IMR-90 (cell line): ENCODE data around the gene FNDC7.

Source experiments
- BHLHE40 ChIP-seq: fragments of 150-350 bp; IDR thresholded peaks from 2 replicates; pipeline ENCODE4 v1.6.1; 2016; ENCODE audit warnings: mild to moderate bottlenecking, low read depth, low read length
- CEBPB ChIP-seq: IDR thresholded peaks from 2 replicates; pipeline ENCODE4 v1.6.1; 2012; ENCODE audit warnings: low read depth, low read length, improper control_type of control experiment
- CHD1 ChIP-seq: IDR thresholded peaks from 2 replicates; pipeline ENCODE4 v1.6.1; 2012; ENCODE audit warnings: low read depth, low read length, improper control_type of control experiment
- MAZ ChIP-seq: IDR thresholded peaks from 2 replicates; pipeline ENCODE4 v1.6.1; 2012; ENCODE audit warnings: low read depth, mild to moderate bottlenecking, low read length, improper control_type of control experiment, moderate library complexity, borderline replicate concordance
- MXI1 ChIP-seq: IDR thresholded peaks from 2 replicates; pipeline ENCODE4 v1.6.1; 2012; ENCODE audit warnings: low read depth, mild to moderate bottlenecking, low read length, moderate library complexity, borderline replicate concordance
- POLR2A ChIP-seq: IDR thresholded peaks from 2 replicates; pipeline ENCODE4 v1.6.1; 2012; ENCODE audit warnings: mild to moderate bottlenecking, low read depth, low read length
- RAD21 ChIP-seq: IDR thresholded peaks from 2 replicates; pipeline ENCODE4 v1.6.1; 2012; ENCODE audit warnings: low read length, improper control_type of control experiment
- SMC3 ChIP-seq: fragments of 150-350 bp; IDR thresholded peaks from 2 replicates; pipeline ENCODE4 v1.6.1; 2016; ENCODE audit warnings: low read depth, mild to moderate bottlenecking, antibody characterized with exemption, low read length, moderate library complexity
- TF ChIP-seq, protein P1 (sequence below): conservative IDR thresholded peaks from 2 replicates; pipeline ENCODE4 v1.5.1; 2012; ENCODE audit warnings: mild to moderate bottlenecking, low read depth, low read length, improper control_type of control experiment
- TF ChIP-seq, protein P2 (sequence below): fragments of 150-350 bp; IDR thresholded peaks from 2 replicates; pipeline ENCODE4 v1.6.1; 2017; ENCODE audit warnings: mild to moderate bottlenecking, antibody characterized with exemption, low read length, low read depth
- TF ChIP-seq, protein P3 (sequence below): fragments of 150-350 bp; IDR thresholded peaks from 2 replicates; pipeline ENCODE4 v1.6.1; 2016; ENCODE audit warnings: low read depth, mild to moderate bottlenecking, low read length, moderate library complexity, borderline replicate concordance

DNA sequence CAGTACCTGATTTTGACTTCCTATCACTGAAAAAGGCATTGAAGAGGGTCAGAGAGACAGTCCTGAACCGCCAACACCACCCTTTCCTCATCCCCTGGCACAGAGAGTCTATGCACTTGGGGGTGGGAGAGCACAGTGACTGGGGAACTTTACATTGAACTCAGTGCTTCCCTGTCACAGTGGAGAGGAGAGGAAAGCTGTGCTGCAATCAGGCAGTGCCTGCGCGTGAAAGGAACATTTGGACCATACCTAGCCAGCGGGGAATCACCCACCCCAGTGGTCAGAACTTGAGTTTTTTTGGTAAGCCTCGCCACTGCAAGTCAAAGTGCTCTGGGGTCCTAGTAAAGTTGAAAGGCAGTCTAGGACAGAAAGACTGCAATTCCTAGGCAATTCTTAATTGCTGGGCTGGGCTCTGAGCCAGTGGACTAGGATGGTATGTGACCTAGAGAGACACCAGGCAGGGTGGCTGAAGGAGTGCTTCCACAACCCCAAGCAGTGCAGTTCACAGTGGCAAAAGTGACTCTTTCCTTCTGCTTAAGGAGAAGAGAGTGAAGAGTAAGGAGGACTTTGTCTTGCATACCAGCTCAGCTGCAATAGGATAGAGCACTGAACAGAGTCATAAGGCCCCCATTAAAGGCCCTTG, 42.5 kb upstream of the FNDC7 start:
- TF ChIP-seq, protein P1, sequence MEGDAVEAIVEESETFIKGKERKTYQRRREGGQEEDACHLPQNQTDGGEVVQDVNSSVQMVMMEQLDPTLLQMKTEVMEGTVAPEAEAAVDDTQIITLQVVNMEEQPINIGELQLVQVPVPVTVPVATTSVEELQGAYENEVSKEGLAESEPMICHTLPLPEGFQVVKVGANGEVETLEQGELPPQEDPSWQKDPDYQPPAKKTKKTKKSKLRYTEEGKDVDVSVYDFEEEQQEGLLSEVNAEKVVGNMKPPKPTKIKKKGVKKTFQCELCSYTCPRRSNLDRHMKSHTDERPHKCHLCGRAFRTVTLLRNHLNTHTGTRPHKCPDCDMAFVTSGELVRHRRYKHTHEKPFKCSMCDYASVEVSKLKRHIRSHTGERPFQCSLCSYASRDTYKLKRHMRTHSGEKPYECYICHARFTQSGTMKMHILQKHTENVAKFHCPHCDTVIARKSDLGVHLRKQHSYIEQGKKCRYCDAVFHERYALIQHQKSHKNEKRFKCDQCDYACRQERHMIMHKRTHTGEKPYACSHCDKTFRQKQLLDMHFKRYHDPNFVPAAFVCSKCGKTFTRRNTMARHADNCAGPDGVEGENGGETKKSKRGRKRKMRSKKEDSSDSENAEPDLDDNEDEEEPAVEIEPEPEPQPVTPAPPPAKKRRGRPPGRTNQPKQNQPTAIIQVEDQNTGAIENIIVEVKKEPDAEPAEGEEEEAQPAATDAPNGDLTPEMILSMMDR: no peak
- TF ChIP-seq CHD1 (no peak), POLR2A (no peak), SMC3 (no peak), MXI1 (no peak), RAD21 (no peak), CEBPB (no peak), BHLHE40 (no peak), MAZ (no peak)
- TF ChIP-seq, protein P2, sequence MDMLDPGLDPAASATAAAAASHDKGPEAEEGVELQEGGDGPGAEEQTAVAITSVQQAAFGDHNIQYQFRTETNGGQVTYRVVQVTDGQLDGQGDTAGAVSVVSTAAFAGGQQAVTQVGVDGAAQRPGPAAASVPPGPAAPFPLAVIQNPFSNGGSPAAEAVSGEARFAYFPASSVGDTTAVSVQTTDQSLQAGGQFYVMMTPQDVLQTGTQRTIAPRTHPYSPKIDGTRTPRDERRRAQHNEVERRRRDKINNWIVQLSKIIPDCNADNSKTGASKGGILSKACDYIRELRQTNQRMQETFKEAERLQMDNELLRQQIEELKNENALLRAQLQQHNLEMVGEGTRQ: no peak
- TF ChIP-seq, protein P3, sequence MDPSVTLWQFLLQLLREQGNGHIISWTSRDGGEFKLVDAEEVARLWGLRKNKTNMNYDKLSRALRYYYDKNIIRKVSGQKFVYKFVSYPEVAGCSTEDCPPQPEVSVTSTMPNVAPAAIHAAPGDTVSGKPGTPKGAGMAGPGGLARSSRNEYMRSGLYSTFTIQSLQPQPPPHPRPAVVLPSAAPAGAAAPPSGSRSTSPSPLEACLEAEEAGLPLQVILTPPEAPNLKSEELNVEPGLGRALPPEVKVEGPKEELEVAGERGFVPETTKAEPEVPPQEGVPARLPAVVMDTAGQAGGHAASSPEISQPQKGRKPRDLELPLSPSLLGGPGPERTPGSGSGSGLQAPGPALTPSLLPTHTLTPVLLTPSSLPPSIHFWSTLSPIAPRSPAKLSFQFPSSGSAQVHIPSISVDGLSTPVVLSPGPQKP: no peak
